CMK (cell line): ENCODE results near the gene GOLT1A.

Experiments
- DNase-seq: peaks from one replicate; pipeline ENCODE4 v3.0.0-alpha.2; 2010; ENCODE audit warnings: low read depth

GOLT1A gene

GRCh38 chr1:204190212-204191211 is 23.3 kb downstream of the GOLT1A start:
- no peak for DNase-seq

GRCh38 chr1:204188959-204189639 is 24.7 kb downstream of the GOLT1A start:
- no peak for DNase-seq

- no peak for DNase-seq
Measured at GRCh38 chr1:204186597-204186996, 27.2 kb downstream of the GOLT1A start.

GRCh38 chr1:204181116-204181515 is 32.7 kb downstream of the GOLT1A start:
- no peak for DNase-seq

- DNase-seq = no peak
Measured at GRCh38 chr1:204180133-204180532, 33.7 kb downstream of the GOLT1A start.

- DNase-seq = peak; percentile 34
Measured at GRCh38 chr1:204178487-204179281, 35.1 kb downstream of the GOLT1A start.

GRCh38 chr1:204177133-204177532 is 36.7 kb downstream of the GOLT1A start:
- peak; percentile 97 for DNase-seq

- DNase-seq = no peak
Measured at GRCh38 chr1:204176049-204176448, 37.7 kb downstream of the GOLT1A start.

- no peak for DNase-seq
Measured at GRCh38 chr1:204174958-204175357, 38.8 kb downstream of the GOLT1A start.

- DNase-seq = no peak
Measured at GRCh38 chr1:204172404-204173029, 41.3 kb downstream of the GOLT1A start.

GRCh38 chr1:204171751-204172178 is 42.0 kb downstream of the GOLT1A start:
- no peak for DNase-seq

- DNase-seq = no peak
Measured at GRCh38 chr1:204170494-204171155, 43.2 kb downstream of the GOLT1A start.

GRCh38 chr1:204169858-204170257 is 43.9 kb downstream of the GOLT1A start:
- DNase-seq = no peak

GRCh38 chr1:204167730-204168129 is 46.1 kb downstream of the GOLT1A start:
- DNase-seq = no peak

- DNase-seq = no peak
Measured at GRCh38 chr1:204166219-204166618, 47.6 kb downstream of the GOLT1A start, which contains the start of gene REN. Gene REN, minus strand, starts transcription at chr1:204166337. Its CDS starts 44 bp downstream, at chr1:204166293.

GRCh38 chr1:204162494-204163074 is 51.2 kb downstream of the GOLT1A start:
- peak; percentile 59 for DNase-seq

GRCh38 chr1:204161609-204162493 is 51.9 kb downstream of the GOLT1A start:
- no peak for DNase-seq

GRCh38 chr1:204157962-204158361 is 55.8 kb downstream of the GOLT1A start:
- no peak for DNase-seq

GRCh38 chr1:204155881-204156280 is 57.9 kb downstream of the GOLT1A start:
- DNase-seq = no peak
